NCI-H774 (cell line): Measurements from ENCODE around the gene SUZ12.
"Not testable (repeated sequence)": the region's sequence is repeated elsewhere in the genome, so short reads cannot be mapped to it uniquely, and the experiment has no call there.

ENCODE experiments used
- DNase-seq: peaks from one replicate; lab custom pipeline; 2025; lab: John Stamatoyannopoulos, UW

The SUZ12 gene

DNA sequence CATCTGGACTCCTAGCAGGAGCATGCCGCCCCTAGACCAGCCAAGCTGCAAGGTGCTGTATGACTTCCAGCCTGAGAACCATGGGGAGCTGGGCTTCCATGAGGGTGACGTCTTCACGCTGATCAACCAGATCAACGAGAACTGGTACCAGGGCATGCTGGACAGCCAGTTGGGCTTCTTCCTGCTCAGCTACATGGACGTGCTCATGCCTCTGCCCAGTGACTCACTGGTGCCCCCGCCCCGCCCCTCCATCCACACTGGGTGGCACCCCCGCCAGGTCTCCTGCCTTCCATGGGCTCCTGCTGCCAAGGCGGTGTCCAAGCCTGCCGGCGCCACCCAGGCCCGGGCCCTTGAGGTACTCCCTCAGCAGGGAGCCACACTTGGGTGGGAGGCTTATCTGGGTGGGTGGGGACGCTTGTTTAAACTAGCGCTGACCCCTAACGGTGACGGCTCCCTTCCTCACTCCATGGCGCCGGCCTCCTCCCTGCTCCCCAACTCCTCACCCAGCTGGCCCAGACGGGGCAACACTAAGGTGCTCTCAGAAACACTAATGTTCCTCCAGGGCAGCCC is 104.6 kb downstream of the SUZ12 start:
- not testable (repeated sequence) for DNase-seq

DNA sequence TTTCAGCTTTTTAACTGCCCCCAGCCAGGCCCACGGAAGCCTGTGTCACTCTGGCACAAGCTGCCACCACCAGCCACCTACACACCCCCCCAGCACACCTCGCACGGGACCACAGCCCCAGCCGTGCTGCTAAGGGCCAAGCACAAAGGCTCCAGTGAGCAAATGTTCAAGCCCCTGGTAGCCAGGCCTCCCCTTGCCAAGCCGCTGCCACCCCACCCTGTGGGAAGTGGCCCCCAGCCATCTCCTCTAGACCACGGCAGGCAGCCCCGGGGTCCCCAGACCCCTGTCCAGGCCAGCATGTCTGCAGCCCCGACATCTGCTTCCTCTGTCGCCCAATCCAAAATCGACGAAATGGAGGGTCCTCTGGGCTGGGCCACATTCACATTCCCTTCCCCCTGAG is 105.5 kb downstream of the SUZ12 start:
- DNase-seq = not testable (repeated sequence)

DNA sequence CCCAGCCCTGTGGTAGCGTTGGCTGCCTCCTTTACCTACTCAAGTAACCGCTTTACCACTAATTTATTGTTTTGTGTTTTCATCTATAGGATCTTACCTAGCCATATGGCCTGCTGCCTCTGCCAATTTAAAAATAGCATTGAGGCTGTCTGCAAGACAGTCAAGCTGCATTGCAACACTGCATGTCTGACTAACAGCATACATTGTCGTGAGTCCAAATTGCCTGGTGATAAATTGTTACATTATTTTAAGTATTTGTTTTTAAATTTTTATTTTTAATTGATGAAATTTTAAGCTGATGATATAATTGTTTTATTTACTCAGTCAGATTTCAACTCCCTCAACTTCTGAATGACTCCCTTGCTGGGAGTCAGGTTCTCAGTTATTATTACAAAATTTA is 108.8 kb downstream of the SUZ12 start:
- DNase-seq = not testable (repeated sequence)

DNA sequence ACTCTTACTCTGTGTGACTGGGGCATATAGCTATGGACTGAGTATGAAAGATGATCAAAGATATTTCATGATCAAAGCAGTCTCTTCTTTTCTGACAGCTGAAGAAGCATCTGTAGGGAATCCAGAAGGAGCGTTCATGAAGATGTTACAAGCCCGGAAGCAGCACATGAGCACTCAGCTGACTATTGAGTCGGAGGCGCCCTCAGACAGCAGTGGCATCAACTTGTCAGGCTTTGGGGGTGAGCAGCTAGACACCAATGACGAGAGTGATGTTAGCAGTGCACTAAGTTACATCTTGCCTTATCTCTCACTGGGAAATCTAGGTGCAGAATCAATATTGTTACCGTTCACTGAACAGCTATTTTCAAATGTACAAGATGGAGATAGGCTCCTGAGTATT is 110.9 kb downstream of the SUZ12 start:
- not testable (repeated sequence) for DNase-seq
